ENCODE measurements around the gene PFKL.

DNA sequence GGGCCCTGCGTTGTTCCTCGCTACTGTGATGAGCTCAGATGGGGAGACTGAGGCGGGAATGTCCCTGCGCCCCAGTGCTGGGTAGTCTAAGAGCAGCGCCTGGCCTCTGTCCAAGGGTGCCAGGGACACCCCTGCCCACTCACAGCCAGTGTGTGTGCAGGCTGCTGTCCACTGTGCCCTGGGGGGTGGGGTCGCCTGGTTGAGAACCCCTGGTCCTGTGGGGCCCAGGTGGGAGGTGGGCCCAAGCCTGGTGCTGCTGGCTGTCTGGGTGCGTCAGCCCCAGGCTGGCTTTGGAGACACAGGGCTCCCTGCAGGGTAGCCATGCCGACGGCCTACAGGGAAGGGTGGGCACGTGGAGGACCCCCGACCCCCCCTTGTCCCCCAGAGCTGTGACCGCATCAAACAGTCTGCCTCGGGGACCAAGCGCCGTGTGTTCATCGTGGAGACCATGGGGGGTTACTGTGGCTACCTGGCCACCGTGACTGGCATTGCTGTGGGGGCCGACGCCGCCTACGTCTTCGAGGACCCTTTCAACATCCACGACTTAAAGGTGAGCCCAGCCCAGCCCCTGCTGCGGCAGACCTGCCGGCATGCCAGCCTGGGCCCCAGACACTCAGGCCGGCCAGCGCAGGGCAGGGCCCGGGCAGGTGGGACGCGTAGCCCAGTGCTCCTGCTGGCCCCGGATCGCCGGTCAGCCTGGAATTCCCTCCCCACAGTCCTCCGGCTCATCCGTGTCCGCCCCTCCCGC is 24.4 kb downstream of the PFKL start:
- TF ChIP-seq, protein P1, sequence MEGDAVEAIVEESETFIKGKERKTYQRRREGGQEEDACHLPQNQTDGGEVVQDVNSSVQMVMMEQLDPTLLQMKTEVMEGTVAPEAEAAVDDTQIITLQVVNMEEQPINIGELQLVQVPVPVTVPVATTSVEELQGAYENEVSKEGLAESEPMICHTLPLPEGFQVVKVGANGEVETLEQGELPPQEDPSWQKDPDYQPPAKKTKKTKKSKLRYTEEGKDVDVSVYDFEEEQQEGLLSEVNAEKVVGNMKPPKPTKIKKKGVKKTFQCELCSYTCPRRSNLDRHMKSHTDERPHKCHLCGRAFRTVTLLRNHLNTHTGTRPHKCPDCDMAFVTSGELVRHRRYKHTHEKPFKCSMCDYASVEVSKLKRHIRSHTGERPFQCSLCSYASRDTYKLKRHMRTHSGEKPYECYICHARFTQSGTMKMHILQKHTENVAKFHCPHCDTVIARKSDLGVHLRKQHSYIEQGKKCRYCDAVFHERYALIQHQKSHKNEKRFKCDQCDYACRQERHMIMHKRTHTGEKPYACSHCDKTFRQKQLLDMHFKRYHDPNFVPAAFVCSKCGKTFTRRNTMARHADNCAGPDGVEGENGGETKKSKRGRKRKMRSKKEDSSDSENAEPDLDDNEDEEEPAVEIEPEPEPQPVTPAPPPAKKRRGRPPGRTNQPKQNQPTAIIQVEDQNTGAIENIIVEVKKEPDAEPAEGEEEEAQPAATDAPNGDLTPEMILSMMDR (conservative IDR thresholded peaks at IDR 0.05 in 1 of 2, IDR thresholded peaks at IDR 0.05 in 1 of 2; ENCODE audit: low read depth in 1 of 2, low read length in 2 of 2), result no peak
- TF ChIP-seq EZH2 (IDR thresholded peaks at IDR 0.05; ENCODE audit: low read length, missing control alignments), result no peak
